H1 (cell line): Measurements from ENCODE around the gene ABCD1. TPM values are rescaled to one million over a fixed set of nuclear protein-coding genes. Genes with fewer than 3 reads are reported as not detected.

Experiments used
- CTCF ChIA-PET: fragments of 300-600 bp; sonication (Branson Sonifier 250); formaldehyde crosslinking; loops from one replicate; lab custom pipeline; 2021; ENCODE audit not compliant: partially characterized antibody; lab: Charles Lee
- POLR2A ChIA-PET: fragments of 300-600 bp; sonication (Branson Sonifier 250); formaldehyde crosslinking; loops from one replicate; lab custom pipeline; 2021; ENCODE audit warnings: inconsistent platforms; ENCODE audit not compliant: partially characterized antibody; lab: Charles Lee
- DNase-seq, 2 experiments: peaks; one replicate each; pipeline versions ENCODE4 v3.0.0 to v3.0.0-alpha.2; 2010 to 2022; ENCODE audit warnings: low spot score in 2 of 2, low read depth in 1 of 2, mixed read lengths in 1 of 2
- FAIRE-seq: peaks from 2 replicates; lab custom pipeline; 2011; peaks lifted over from hg19 to GRCh38; lab: Jason Lieb, UNC
- H2AFZ ChIP-seq: 2 replicates; pipeline ENCODE4 v1.8.1; 2012; ENCODE audit warnings: low read length, inconsistent platforms
- H2AK5ac ChIP-seq: 2 replicates; pipeline ENCODE4 v1.6.1; 2013; ENCODE audit warnings: low read depth, low read length
- H2BK120ac ChIP-seq: replicated peaks from 2 replicates; pipeline ENCODE3; 2013; ENCODE audit warnings: low read depth, low read length, inconsistent platforms
- H2BK12ac ChIP-seq: 2 replicates; pipeline ENCODE4 v1.6.1; 2013; ENCODE audit warnings: low read depth, low read length
- H2BK15ac ChIP-seq: 2 replicates; pipeline ENCODE4 v1.6.1; 2013; ENCODE audit warnings: low read length
- H2BK20ac ChIP-seq: 2 replicates; pipeline ENCODE4 v1.6.1; 2013; ENCODE audit warnings: low read length
- H2BK5ac ChIP-seq: 2 replicates; pipeline ENCODE4 v1.6.1; 2013; ENCODE audit warnings: low read depth, low read length
- H3K14ac ChIP-seq: 2 replicates; pipeline ENCODE4 v1.6.1; 2013; ENCODE audit warnings: inconsistent platforms; ENCODE audit not compliant: insufficient read length
- H3K18ac ChIP-seq: 2 replicates; pipeline ENCODE4 v1.6.1; 2013; ENCODE audit warnings: low read length; ENCODE audit errors: extremely low read depth
- H3K23ac ChIP-seq: 2 replicates; pipeline ENCODE4 v1.6.1; 2013; ENCODE audit warnings: inconsistent platforms; ENCODE audit not compliant: insufficient read length
- H3K23me2 ChIP-seq: 2 replicates; pipeline ENCODE4 v1.6.1; 2013; ENCODE audit warnings: low read depth, low read length
- H3K27ac ChIP-seq: 2 replicates; pipeline ENCODE4 v1.6.1; 2011; ENCODE audit warnings: low read depth, low read length, inconsistent platforms
- H3K27me3 ChIP-seq, 4 experiments: replicated peaks in 1 of 4; 1 replicate in 1 of 4; 2 replicates in 3 of 4; pipeline versions ENCODE4 v1.6.1 to v1.8.1; 2011 to 2013; ENCODE audit warnings: low read length in 3 of 4, mild to moderate bottlenecking in 3 of 4, inconsistent platforms in 2 of 4, mixed read lengths in 2 of 4, moderate library complexity in 1 of 4; ENCODE audit not compliant: control insufficient read depth in 3 of 4, insufficient read depth in 3 of 4; ENCODE audit errors: extremely low read depth in 1 of 4
- H3K36me3 ChIP-seq, 4 experiments: 2 replicates each; pipeline versions ENCODE4 v1.6.1 to v1.8.1; 2011 to 2013; ENCODE audit warnings: mild to moderate bottlenecking in 4 of 4, low read length in 3 of 4, moderate library complexity in 2 of 4, control low read depth in 1 of 4, inconsistent platforms in 1 of 4; ENCODE audit not compliant: insufficient read depth in 4 of 4, control insufficient read depth in 2 of 4
- H3K4ac ChIP-seq: replicated peaks from 2 replicates; pipeline ENCODE3; 2013; ENCODE audit warnings: low read length, low read depth, mixed read lengths, inconsistent platforms; ENCODE audit not compliant: insufficient read length
- H3K4me1 ChIP-seq, 4 experiments: replicated peaks in 1 of 4; 1 replicate in 1 of 4; 2 replicates in 3 of 4; pipeline versions ENCODE4 v1.6.1 to v1.8.1; 2011 to 2013; ENCODE audit warnings: low read length in 3 of 4, inconsistent platforms in 2 of 4, mixed read lengths in 1 of 4; ENCODE audit not compliant: insufficient read depth in 4 of 4, control insufficient read depth in 3 of 4
- H3K4me2 ChIP-seq, 2 experiments: 2 replicates each; pipeline versions ENCODE4 v1.6.1 to v1.8.1; 2011 to 2013; ENCODE audit warnings: low read depth in 2 of 2, low read length in 2 of 2, control low read depth in 1 of 2, inconsistent platforms in 1 of 2, mild to moderate bottlenecking in 1 of 2; ENCODE audit not compliant: insufficient read depth in 1 of 2
- H3K4me3 ChIP-seq, 4 experiments: fragments of 200-600, 300-600 bp in 1 of 4; sonication (generic), shearing (Covaris generic), sonication (Bioruptor Twin) in 1 of 4; 2 replicates each; pipeline versions ENCODE4 v1.5.1 to v1.8.1; 2011 to 2016; ENCODE audit warnings: low read length in 4 of 4, low read depth in 3 of 4, control low read depth in 2 of 4, inconsistent platforms in 2 of 4, mild to moderate bottlenecking in 2 of 4, mixed read lengths in 1 of 4, moderate library complexity in 1 of 4; ENCODE audit not compliant: insufficient read depth in 2 of 4; ENCODE audit errors: extremely low read depth in 1 of 4
- H3K56ac ChIP-seq: replicated peaks from 2 replicates; pipeline ENCODE3; 2013; ENCODE audit warnings: low read depth, mild to moderate bottlenecking, mixed read lengths, low read length, inconsistent platforms; ENCODE audit not compliant: insufficient read length
- H3K79me1 ChIP-seq: 2 replicates; pipeline ENCODE4 v1.6.1; 2013; ENCODE audit warnings: low read depth, low read length, control low read depth
- H3K79me2 ChIP-seq, 2 experiments: 2 replicates each; pipeline versions ENCODE4 v1.6.1 to v1.8.1; 2012 to 2013; ENCODE audit warnings: low read length in 2 of 2, mild to moderate bottlenecking in 2 of 2, inconsistent platforms in 1 of 2; ENCODE audit not compliant: insufficient read depth in 2 of 2, control insufficient read depth in 1 of 2
- H3K9ac ChIP-seq, 4 experiments: replicated peaks in 1 of 4; 1 replicate in 1 of 4; 2 replicates in 3 of 4; pipeline versions ENCODE4 v1.6.1 to v1.8.1; 2011 to 2013; ENCODE audit warnings: low read depth in 3 of 4, low read length in 3 of 4, control low read depth in 2 of 4, mild to moderate bottlenecking in 2 of 4, moderate library complexity in 2 of 4, inconsistent platforms in 1 of 4; ENCODE audit errors: extremely low read depth in 1 of 4
- H3K9me3 ChIP-seq, 2 experiments: 2 replicates each; pipeline versions ENCODE4 v1.6.1 to v1.8.1; 2012 to 2013; ENCODE audit warnings: mild to moderate bottlenecking in 2 of 2, moderate library complexity in 2 of 2, control low read depth in 1 of 2, inconsistent platforms in 1 of 2, low read depth in 1 of 2, low read length in 1 of 2, mixed read lengths in 1 of 2; ENCODE audit not compliant: insufficient read depth in 2 of 2
- H4K20me1 ChIP-seq, 2 experiments: replicated peaks in 1 of 2; 2 replicates each; pipeline versions ENCODE3 to v1.8.1; 2011 to 2013; ENCODE audit warnings: inconsistent platforms in 2 of 2, low read length in 2 of 2, mild to moderate bottlenecking in 1 of 2; ENCODE audit not compliant: insufficient read depth in 2 of 2, control insufficient read depth in 1 of 2
- H4K5ac ChIP-seq: 2 replicates; pipeline ENCODE4 v1.6.1; 2013; ENCODE audit warnings: low read length, low read depth, mixed read lengths, inconsistent platforms; ENCODE audit not compliant: insufficient read length
- H4K8ac ChIP-seq: 2 replicates; pipeline ENCODE4 v1.8.0; 2013; ENCODE audit warnings: mild to moderate bottlenecking, moderate library complexity, low read length, inconsistent platforms; ENCODE audit not compliant: insufficient read depth; ENCODE audit errors: extremely low read depth
- H4K91ac ChIP-seq: replicated peaks from 2 replicates; pipeline ENCODE3; 2013; ENCODE audit warnings: low read length, mixed read lengths, inconsistent platforms; ENCODE audit not compliant: insufficient read length
- ASH2L ChIP-seq: fragments of 200-600, 300-600 bp; sonication (generic); IDR thresholded peaks from one replicate; pipeline ENCODE4 v1.7.1; 2017; ENCODE audit warnings: low read length
- CHD1 ChIP-seq: IDR thresholded peaks from 2 replicates; pipeline ENCODE4 v1.6.1; 2012; ENCODE audit warnings: low read depth, low read length, improper control_type of control experiment
- CTBP2 ChIP-seq: IDR thresholded peaks from 2 replicates; pipeline ENCODE4 v1.7.0; 2011; ENCODE audit warnings: borderline replicate concordance, mild to moderate bottlenecking, moderate library complexity, mixed read lengths, low read length; ENCODE audit not compliant: insufficient read depth, insufficient read length
- KDM4A ChIP-seq: IDR thresholded peaks from one replicate; pipeline ENCODE4 v1.7.1; 2012; ENCODE audit warnings: low read depth, mild to moderate bottlenecking, moderate library complexity, low read length, inconsistent platforms; ENCODE audit not compliant: severe bottlenecking
- YY1 ChIP-seq: IDR thresholded peaks from 2 replicates; pipeline ENCODE4 v1.6.1; 2011; ENCODE audit warnings: low read depth, mild to moderate bottlenecking, low read length
- ZNF274 ChIP-seq: IDR thresholded peaks from 2 replicates; pipeline ENCODE4 v1.7.0; 2012; ENCODE audit warnings: low read length, borderline replicate concordance; ENCODE audit errors: extremely low read depth
- WGBS, 2 experiments: shearing (Covaris generic) in 1 of 2; methylation state at CpG; one replicate each; pipeline versions ENCODE4 v1.1.6 to v1.1.7; 2013 to 2015; ENCODE audit warnings: low lambda C conversion rate in 2 of 2, mixed read lengths in 2 of 2, inconsistent platforms in 1 of 2, low coverage in 1 of 2, missing lambda C conversion rate in 1 of 2; ENCODE audit not compliant: insufficient replicate concordance in 2 of 2, insufficient coverage in 1 of 2, insufficient read length in 1 of 2; ENCODE audit errors: extremely low coverage in 1 of 2, missing lambda C conversion rate in 1 of 2; 5-methylcytosine and 5-hydroxymethylcytosine counted together
- polyA plus RNA-seq, 7 experiments: library from polyadenylated mRNA; depleted of rRNA in 3 of 7; stranded (reverse) in 5 of 7; unstranded in 2 of 7; fragments of >200 nt in 5 of 7; fragments of 200-250 nt in 2 of 7; gene quantifications; 1 replicate in 5 of 7; 2 replicates in 1 of 7; 4 replicates in 1 of 7; pipeline versions ENCODE4 v1.2.1 to v1.2.3, GENCODE V29; 2011 to 2013; ENCODE audit warnings: missing spikeins in 2 of 7, mixed read lengths in 2 of 7
- total RNA-seq: library from RNA; stranded (reverse); fragmentation: NEBNext Ultra II Directional; extraction: Animal tissue kit (Norgen Biotek cat#: 25700); gene quantifications from 2 replicates; pipeline ENCODE4 v1.2.1, GENCODE V29; 2021

The ABCD1 gene
- total and polyA plus RNA-seq, 2 of the 8 experiments (the other 6 are each of a cell fraction or from before 2014, with no cell fraction given), result 3.1 to 6.6 TPM

DNA sequence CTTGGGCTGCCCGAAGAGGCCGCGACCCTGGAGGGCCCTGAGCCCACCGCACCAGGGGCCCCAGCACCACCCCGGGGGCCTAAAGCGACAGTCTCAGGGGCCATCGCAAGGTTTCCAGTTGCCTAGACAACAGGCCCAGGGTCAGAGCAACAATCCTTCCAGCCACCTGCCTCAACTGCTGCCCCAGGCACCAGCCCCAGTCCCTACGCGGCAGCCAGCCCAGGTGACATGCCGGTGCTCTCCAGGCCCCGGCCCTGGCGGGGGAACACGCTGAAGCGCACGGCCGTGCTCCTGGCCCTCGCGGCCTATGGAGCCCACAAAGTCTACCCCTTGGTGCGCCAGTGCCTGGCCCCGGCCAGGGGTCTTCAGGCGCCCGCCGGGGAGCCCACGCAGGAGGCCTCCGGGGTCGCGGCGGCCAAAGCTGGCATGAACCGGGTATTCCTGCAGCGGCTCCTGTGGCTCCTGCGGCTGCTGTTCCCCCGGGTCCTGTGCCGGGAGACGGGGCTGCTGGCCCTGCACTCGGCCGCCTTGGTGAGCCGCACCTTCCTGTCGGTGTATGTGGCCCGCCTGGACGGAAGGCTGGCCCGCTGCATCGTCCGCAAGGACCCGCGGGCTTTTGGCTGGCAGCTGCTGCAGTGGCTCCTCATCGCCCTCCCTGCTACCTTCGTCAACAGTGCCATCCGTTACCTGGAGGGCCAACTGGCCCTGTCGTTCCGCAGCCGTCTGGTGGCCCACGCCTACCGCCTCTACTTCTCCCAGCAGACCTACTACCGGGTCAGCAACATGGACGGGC is 579 bp downstream of the ABCD1 start:
- H2AFZ ChIP-seq, result no peak overlapping the region
- FAIRE-seq, result no peak
- peaks cover 0 to 20% of the 10 kb centered on the region in 2 experiments; a peak in 2 of 4 replicates for H3K79me2 ChIP-seq

More for the DNA sequence above, 579 bp downstream of the ABCD1 start:
- Histone ChIP-seq H4K20me1 (peaks cover 4 to 15% of the 10 kb centered on the region in 2 experiments), H3K4ac (no peak overlapping the region), H2BK120ac (no peak overlapping the region), H2BK5ac (no peak overlapping the region), H3K4me3 (peak overlapping the region; percentile 33 to 88 (median 40); a peak in 6 of 8 replicates), H3K18ac (no peak overlapping the region), H4K8ac (no peak overlapping the region), H4K5ac (no peak overlapping the region), H4K91ac (peak overlapping the region; percentile 40), H2BK20ac (no peak overlapping the region), H3K56ac (no peak overlapping the region), H2AK5ac (no peak overlapping the region), H2BK15ac (no peak overlapping the region), H3K27ac (no peak overlapping the region), H3K23me2 (peaks cover 5% of the 10 kb centered on the region; the same call in 1 of the 2 replicates), H2BK12ac (no peak overlapping the region), H3K4me2 (peak overlapping the region; percentile 44 to 65), H3K4me1 (peaks cover 0 to 24% (median 13%) of the 10 kb centered on the region in 4 experiments; a peak in 6 of 7 replicates), H3K9me3 (no peaks in the 10 kb centered on the region), H3K27me3 (no peaks in the 10 kb centered on the region), H3K36me3 (peaks cover 0 to 12% (median 7%) of the 10 kb centered on the region in 4 experiments; a peak in 5 of 8 replicates), H3K23ac (no peak overlapping the region), H3K79me1 (peaks cover 3% of the 10 kb centered on the region; the same call in 1 of the 2 replicates), H3K9ac (no peak overlapping the region), H3K14ac (no peak overlapping the region)
- POLR2A ChIA-PET, result interaction anchor here (0.6 kb wide), 1 partner anchor 82 kb away, joined by 3 read pairs; no protein-coding TSS in a partner anchor
- TF ChIP-seq CTBP2 (no peak), KDM4A (no peak), ASH2L (no peak), YY1 (no peak), CHD1 (no peak), ZNF274 (no peak)
- WGBS, 2 experiments, result 69% methylated on average over 12 of the region's 55 CpGs; no CpG with 5 or more reads in 1 of the 2 experiments
- DNase-seq, result peak in 1 of 2 experiments; percentile 49
- CTCF ChIA-PET, result no interaction called here
